Jurkat, Clone E6-1 (cell line): ENCODE data around the gene RASGRF2.

Experiments
- DNase-seq: peaks from one replicate; pipeline ENCODE4 v3.0.0-alpha.2; 2011; ENCODE audit warnings: low read depth, low spot score
- H3K4me3 ChIP-seq: 2 replicates; pipeline ENCODE4 v1.5.1; 2011; ENCODE audit warnings: mild to moderate bottlenecking, low read length, control low read depth, moderate library complexity

Gene RASGRF2

GRCh38 chr5:80937584-80938356 is 22.4 kb upstream of the RASGRF2 start:
- no peak for DNase-seq

GRCh38 chr5:80941496-80941895 is 18.7 kb upstream of the RASGRF2 start:
- H3K4me3 ChIP-seq = no peak overlapping the region
- DNase-seq = no peak

More at GRCh38 chr5:80937584-80938356, 22.4 kb upstream of the RASGRF2 start:
- no peak overlapping the region for H3K4me3 ChIP-seq

- no peak overlapping the region for H3K4me3 ChIP-seq
- no peak for DNase-seq
Observed at GRCh38 chr5:80951366-80951765, 8.8 kb upstream of the RASGRF2 start.

DNA sequence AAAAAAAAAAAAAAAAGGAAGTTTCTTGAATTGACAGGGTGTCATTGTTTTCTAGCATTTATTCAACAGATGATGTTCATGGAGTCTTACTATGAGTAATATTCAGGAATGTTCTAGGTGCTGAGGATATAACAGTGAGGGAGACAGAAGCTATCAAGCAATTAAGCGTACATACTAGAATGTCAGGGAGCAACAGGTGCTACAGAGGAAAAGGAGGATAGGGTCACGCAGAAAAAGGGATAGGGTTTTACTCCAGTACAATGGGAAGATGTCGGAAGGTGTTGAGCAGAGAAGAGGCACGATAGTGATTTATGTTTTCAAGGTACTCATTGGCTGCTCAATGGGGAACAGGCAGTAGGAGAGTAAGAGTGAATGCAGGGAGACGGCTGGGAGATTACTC is 6.6 kb upstream of the RASGRF2 start:
- no peak for DNase-seq

GRCh38 chr5:80955082-80955590 is 5.0 kb upstream of the RASGRF2 start:
- no peak overlapping the region for H3K4me3 ChIP-seq
- peak; percentile 40 for DNase-seq

More for the DNA sequence above, 6.6 kb upstream of the RASGRF2 start:
- H3K4me3 ChIP-seq = no peak overlapping the region

GRCh38 chr5:80956272-80956671 is 3.9 kb upstream of the RASGRF2 start:
- H3K4me3 ChIP-seq = no peak overlapping the region

GRCh38 chr5:80957031-80957761 is 3.0 kb upstream of the RASGRF2 start:
- H3K4me3 ChIP-seq = no peak overlapping the region
- DNase-seq = no peak

More at GRCh38 chr5:80956272-80956671, 3.9 kb upstream of the RASGRF2 start:
- no peak for DNase-seq

GRCh38 chr5:80958616-80959015 is 1.5 kb upstream of the RASGRF2 start:
- H3K4me3 ChIP-seq = no peak overlapping the region
- no peak for DNase-seq

- H3K4me3 ChIP-seq = no peak overlapping the region
- DNase-seq = no peak
Observed at GRCh38 chr5:80959138-80959537, 1.0 kb upstream of the RASGRF2 start.

DNA sequence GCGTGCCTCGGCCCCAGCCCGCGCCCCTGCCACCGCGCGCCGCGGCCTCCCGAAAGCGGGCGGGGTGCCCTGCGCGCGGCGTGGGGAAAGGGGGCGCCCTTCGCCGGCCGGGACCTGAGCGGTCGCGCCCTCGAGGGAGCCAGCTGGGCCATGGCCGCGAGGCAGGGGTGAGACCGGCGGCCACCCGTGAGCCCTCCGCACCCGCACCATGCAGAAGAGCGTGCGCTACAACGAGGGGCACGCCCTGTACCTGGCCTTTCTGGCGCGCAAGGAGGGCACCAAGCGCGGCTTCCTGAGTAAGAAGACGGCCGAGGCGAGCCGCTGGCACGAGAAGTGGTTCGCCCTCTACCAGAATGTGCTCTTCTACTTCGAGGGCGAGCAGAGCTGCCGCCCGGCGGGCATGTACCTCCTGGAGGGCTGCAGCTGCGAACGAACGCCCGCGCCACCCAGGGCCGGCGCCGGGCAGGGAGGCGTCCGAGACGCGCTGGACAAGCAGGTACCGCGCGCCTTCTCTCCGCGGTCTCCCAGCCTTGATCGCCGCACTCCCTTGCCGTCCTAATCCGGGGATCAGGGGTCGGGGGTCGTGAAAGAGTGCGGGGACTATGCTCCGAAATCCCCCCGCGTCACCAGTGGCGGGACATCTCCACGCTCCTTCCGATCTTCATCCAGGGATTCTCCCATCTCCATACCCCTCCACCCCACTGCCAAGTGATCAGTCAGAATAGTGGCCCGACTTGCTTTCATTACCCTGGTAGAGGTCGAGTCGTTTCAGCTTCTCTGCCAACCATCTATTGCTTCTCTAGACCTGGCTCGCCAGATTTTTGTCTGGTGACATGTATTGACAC is 590 bp downstream of the RASGRF2 start:
- H3K4me3 ChIP-seq = no peak overlapping the region
- no peak for DNase-seq

GRCh38 chr5:80961376-80962281 is 1.5 kb downstream of the RASGRF2 start:
- H3K4me3 ChIP-seq = no peak overlapping the region

DNA sequence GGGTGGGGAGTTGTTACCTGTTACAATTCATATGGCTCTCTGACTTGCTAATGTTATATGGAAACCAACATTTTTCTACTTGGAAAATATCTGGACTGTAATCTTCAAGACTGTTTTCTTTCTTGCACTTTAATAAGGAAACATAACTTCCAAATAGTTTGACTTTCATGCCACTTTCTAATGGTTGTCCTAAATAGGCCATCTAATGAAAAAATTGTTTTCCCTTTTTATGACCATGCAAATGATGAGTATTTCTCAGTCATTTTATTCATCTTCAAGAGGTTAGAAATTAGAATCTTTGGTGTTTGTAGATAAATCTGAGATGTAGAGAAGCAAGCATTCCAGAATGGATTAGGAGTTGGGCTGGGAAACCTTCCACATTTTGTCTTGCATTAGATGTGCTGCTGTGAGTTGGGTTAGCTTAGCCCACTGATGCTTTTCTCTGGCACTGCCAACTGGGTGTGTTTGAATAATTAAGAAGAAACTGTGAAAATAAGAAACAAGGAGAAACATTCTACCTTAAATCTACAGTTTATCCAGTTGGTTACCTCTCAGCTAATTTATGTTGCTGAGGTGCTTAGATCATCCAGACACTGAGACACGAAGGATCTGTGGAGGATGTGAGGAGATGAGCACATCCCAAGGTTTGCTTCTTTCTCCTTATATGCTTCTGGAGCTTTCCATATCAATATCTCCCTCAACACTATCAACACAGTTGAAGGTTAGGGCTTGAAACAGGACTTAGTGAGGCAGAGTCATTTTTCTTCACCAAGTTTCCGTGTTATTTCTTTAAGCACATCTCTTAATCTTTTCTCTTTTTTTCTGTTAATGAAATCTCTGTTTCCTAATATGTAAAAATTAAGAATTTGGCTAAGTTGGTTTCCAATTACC is 2.7 kb downstream of the RASGRF2 start:
- DNase-seq = no peak
- H3K4me3 ChIP-seq = no peak overlapping the region

More at GRCh38 chr5:80961376-80962281, 1.5 kb downstream of the RASGRF2 start:
- DNase-seq = no peak

DNA sequence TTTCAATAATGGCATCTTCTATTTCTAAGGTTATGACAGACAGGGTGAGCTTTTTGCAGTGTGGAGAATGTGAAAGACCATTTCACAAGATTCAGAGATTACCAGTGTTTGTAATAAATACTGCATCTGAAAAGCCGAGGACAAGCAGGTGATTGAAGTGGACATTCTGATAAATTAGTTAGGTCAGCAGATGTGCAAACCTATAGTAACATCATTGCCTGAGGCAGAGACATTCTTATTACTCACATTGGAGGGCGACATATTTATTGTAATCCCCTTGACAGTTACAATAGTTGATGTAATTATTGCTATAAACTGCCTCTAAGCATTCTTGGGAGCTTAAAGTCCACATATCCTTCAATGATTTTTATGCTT is 3.3 kb downstream of the RASGRF2 start:
- DNase-seq = no peak
- H3K4me3 ChIP-seq = no peak overlapping the region

DNA sequence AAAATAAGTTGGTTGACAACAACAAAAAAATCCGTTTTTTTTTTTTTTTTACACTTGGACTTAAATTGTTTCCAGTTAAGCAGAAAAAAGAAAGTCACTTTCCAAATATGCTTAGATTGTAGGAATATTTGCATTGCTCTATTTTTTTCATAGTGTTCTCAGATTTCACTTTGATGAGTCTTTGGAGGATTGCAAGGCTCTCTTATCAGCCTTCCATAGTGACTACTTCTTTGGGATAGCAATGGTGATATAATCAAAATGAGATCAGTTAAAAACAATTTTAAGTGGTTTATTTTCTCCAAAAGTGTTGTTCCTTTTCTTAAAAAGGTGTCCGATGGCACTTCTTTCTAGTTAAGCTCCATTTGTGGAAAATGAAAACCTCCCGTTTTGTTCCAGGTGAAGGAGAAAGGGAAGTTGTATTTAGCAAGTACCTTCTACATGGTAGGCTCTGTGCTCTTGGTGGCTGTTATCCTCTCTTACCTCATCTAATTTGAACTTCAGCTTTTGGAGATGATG is 3.9 kb downstream of the RASGRF2 start:
- H3K4me3 ChIP-seq = no peak overlapping the region
- DNase-seq = no peak

- no peak overlapping the region for H3K4me3 ChIP-seq
- no peak for DNase-seq
Observed at GRCh38 chr5:80964491-80964890, 4.3 kb downstream of the RASGRF2 start.

DNA sequence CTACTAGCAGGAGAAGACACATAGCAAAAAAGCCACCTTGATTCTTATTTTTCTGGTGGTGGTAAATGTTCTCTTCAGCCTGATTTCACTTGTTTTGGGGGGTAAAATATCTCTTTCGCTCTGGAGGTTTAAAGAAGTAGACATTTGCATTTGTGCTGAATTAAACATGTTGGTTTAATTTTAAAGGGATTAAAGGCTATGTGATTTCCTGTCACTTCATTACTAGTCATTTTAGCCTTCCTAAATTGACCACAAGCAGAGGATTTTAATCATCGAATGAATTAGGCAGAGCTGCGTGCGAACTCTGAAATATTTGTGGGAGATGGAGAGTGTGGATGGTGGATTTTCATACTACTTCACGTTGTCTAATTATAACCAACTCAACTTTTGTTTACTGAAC is 4.8 kb downstream of the RASGRF2 start:
- DNase-seq = no peak
- no peak overlapping the region for H3K4me3 ChIP-seq

DNA sequence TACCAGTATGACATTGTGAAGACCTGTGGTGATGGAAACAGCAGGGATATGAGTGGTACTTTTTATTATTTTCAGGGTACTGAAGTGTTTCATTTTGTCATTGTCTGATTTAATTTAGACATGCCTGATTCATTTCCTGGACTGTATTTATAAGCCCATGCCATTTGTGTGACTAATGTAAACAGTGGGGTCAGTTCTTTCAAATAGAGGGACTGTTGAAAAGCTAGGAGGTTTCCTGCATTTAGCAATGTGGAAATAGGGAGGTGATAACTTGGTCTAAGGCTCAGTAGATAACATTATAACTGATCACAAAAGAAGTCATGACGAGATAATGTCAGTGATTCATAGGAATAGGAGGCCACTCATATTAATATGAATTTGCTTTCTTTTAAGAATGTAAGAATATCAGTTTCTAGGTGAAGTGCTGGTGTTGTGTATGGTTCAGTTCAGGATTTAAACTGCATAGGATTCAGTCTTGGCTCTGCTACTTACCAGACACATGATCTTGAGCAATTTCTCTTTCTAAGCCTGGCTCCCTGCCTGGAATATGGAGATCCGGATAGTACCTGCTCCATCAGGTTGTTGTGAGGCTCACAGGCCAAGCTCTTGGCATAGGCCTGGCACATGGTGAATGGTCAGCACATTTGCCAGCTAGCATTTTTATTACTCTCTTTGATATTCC is 7.5 kb downstream of the RASGRF2 start:
- H3K4me3 ChIP-seq = no peak overlapping the region
- no peak for DNase-seq
